Loucy (cell line): Measurements from ENCODE around the gene ADAM20.

Experiments used
- H2AFZ ChIP-seq: fragments of 200-600 bp; sonication (generic); 2 replicates; pipeline ENCODE4 v1.6.0; 2016; ENCODE audit warnings: antibody characterized with exemption, mild to moderate bottlenecking, low read length, moderate library complexity
- H3F3A ChIP-seq: fragments of 200-600 bp; 2 replicates; pipeline ENCODE4 v1.6.0; 2016; ENCODE audit warnings: antibody characterized with exemption, low read depth, mild to moderate bottlenecking
- H3K27me3 ChIP-seq: fragments of 200-600 bp; sonication (generic); 2 replicates; pipeline ENCODE4 v1.6.1; 2014; ENCODE audit warnings: low read length, mild to moderate bottlenecking; ENCODE audit not compliant: insufficient read depth, poor library complexity, severe bottlenecking
- H3K36me3 ChIP-seq: fragments of 200-600 bp; sonication (generic); 2 replicates; pipeline ENCODE4 v1.6.1; 2016; ENCODE audit warnings: low read length; ENCODE audit not compliant: insufficient read depth
- H3K4me1 ChIP-seq: fragments of 200-600 bp; sonication (generic); 2 replicates; pipeline ENCODE4 v1.5.1; 2014; ENCODE audit warnings: low read length, mild to moderate bottlenecking; ENCODE audit not compliant: insufficient read depth, poor library complexity, severe bottlenecking
- H3K4me2 ChIP-seq: fragments of 200-600 bp; sonication (generic); 2 replicates; pipeline ENCODE4 v1.6.0; 2014; ENCODE audit warnings: antibody characterized with exemption, low read length, low read depth, mild to moderate bottlenecking; ENCODE audit not compliant: poor library complexity, severe bottlenecking
- H3K4me3 ChIP-seq: fragments of 200-600 bp; sonication (generic); 2 replicates; pipeline ENCODE4 v1.5.1; 2014; ENCODE audit warnings: low read length, mild to moderate bottlenecking, mixed read lengths; ENCODE audit not compliant: poor library complexity, severe bottlenecking
- H3K79me2 ChIP-seq: fragments of 200-600 bp; sonication (generic); 2 replicates; pipeline ENCODE4 v1.6.1; 2014; ENCODE audit warnings: low read length; ENCODE audit not compliant: insufficient read depth
- H3K9ac ChIP-seq: fragments of 200-600 bp; sonication (generic); 2 replicates; pipeline ENCODE4 v1.6.0; 2014; ENCODE audit warnings: mild to moderate bottlenecking, low read depth, low read length, moderate library complexity; ENCODE audit not compliant: poor library complexity, severe bottlenecking
- H3K9me2 ChIP-seq: fragments of 200-600 bp; sonication (generic); replicated peaks from 2 replicates; pipeline ENCODE4 v1.6.1; 2016; ENCODE audit warnings: low read depth, low read length, mixed read lengths
- H3K9me3 ChIP-seq: fragments of 200-600 bp; sonication (generic); 2 replicates; pipeline ENCODE4 v1.6.1; 2014; ENCODE audit warnings: mild to moderate bottlenecking, antibody characterized with exemption, low read length, low read depth; ENCODE audit not compliant: insufficient read depth
- H4K20me1 ChIP-seq: fragments of 200-600 bp; sonication (generic); 2 replicates; pipeline ENCODE4 v1.6.0; 2014; ENCODE audit warnings: antibody characterized with exemption, low read length, mild to moderate bottlenecking; ENCODE audit not compliant: insufficient read depth, poor library complexity, severe bottlenecking
- EZH2phosphoT487 ChIP-seq: fragments of 200-600 bp; IDR thresholded peaks from 2 replicates; pipeline ENCODE4 v1.6.1; 2018; ENCODE audit warnings: antibody characterized with exemption, mild to moderate bottlenecking, moderate library complexity, borderline replicate concordance
- TF ChIP-seq, protein P1 (sequence below): fragments of 200-600 bp; sonication (generic); conservative IDR thresholded peaks from 2 replicates; pipeline ENCODE4 v1.5.1; 2014; ENCODE audit warnings: mild to moderate bottlenecking, antibody characterized with exemption, low read length

ADAM20 gene

DNA sequence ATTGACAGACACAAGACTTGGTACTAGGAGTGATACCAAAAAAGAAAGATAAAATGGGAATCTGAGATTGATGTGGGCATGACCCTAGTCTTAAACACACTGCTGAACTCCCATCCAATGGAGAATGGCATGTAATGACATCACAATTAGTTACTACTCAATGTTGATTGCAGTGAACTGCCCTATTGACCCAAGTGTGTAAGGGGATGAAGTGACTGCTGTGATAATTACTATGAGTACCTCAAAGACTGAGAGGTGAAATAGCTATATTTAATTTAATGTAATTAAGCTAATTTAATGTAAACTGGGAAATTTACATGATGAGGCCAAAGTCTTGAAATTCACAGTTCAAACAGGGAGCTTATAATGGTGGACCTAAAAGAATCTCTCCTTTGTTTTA lies at the start of gene ADAM20:
Gene ADAM20, minus strand, starts transcription at position 101 of the 400 bp plus-strand sequence. CDS start 10,247 bp downstream, outside the sequence.
- no peaks in the 10 kb centered on the region for H3K27me3 ChIP-seq
- peaks cover 13% of the 10 kb centered on the region for H3K4me1 ChIP-seq
- H4K20me1 ChIP-seq, result no peaks in the 10 kb centered on the region
- H3K4me3 ChIP-seq, result no peak within 1 kb of the TSS
- H3K9me3 ChIP-seq, result peaks cover 8% of the 10 kb centered on the region; the same call in 1 of the 2 replicates
- H3K4me2 ChIP-seq, result no peak within 1 kb of the TSS
- H3K9ac ChIP-seq, result no peak within 1 kb of the TSS
- H3K9me2 ChIP-seq, result no peaks in the 10 kb centered on the region
- H3F3A ChIP-seq, result peaks cover 2% of the 10 kb centered on the region; the same call in 1 of the 2 replicates
- no peak for TF ChIP-seq EZH2phosphoT487
- TF ChIP-seq, protein P1, sequence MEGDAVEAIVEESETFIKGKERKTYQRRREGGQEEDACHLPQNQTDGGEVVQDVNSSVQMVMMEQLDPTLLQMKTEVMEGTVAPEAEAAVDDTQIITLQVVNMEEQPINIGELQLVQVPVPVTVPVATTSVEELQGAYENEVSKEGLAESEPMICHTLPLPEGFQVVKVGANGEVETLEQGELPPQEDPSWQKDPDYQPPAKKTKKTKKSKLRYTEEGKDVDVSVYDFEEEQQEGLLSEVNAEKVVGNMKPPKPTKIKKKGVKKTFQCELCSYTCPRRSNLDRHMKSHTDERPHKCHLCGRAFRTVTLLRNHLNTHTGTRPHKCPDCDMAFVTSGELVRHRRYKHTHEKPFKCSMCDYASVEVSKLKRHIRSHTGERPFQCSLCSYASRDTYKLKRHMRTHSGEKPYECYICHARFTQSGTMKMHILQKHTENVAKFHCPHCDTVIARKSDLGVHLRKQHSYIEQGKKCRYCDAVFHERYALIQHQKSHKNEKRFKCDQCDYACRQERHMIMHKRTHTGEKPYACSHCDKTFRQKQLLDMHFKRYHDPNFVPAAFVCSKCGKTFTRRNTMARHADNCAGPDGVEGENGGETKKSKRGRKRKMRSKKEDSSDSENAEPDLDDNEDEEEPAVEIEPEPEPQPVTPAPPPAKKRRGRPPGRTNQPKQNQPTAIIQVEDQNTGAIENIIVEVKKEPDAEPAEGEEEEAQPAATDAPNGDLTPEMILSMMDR, result no peak
- no peak within 1 kb of the TSS for H2AFZ ChIP-seq
- H3K79me2 ChIP-seq, result no peaks in the 10 kb centered on the region
- H3K36me3 ChIP-seq, result no peaks in the 10 kb centered on the region

DNA sequence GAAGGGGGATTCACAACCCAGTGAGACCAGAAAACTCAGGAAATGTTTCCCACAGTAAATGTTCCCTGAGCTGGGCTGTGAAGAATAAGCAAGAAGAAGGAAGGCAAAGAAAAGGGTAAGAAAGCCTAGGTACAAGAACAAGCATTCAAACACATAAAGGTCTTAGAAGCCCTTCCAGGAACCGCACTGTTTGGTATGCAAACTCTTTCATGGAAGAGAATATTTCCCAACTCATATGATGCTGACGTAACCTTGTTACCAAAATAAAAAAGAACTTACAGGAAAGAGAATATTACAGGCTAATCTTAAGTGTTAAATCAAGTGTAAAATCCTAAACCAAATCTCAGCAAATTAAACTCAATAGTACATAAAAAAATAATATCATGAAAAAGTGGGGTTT lies 42.1 kb upstream of the ADAM20 start:
- TF ChIP-seq EZH2phosphoT487, result no peak
- TF ChIP-seq, protein P1, result no peak
- Histone ChIP-seq H3K27me3 (no peaks in the 10 kb centered on the region), H3K79me2 (no peaks in the 10 kb centered on the region), H3K9me2 (no peaks in the 10 kb centered on the region), H2AFZ (no peak overlapping the region), H3K4me2 (no peak overlapping the region), H3K4me1 (no peaks in the 10 kb centered on the region), H4K20me1 (no peaks in the 10 kb centered on the region), H3K9me3 (no peaks in the 10 kb centered on the region; the same call in 1 of the 2 replicates), H3F3A (no peaks in the 10 kb centered on the region), H3K36me3 (peaks cover 17% of the 10 kb centered on the region; the same call in 1 of the 2 replicates), H3K9ac (no peak overlapping the region), H3K4me3 (no peak overlapping the region)

- no peaks in the 10 kb centered on the region for H3K4me1 ChIP-seq
- H4K20me1 ChIP-seq, result no peaks in the 10 kb centered on the region
- H3K9me3 ChIP-seq, result no peaks in the 10 kb centered on the region; the same call in 1 of the 2 replicates
- H3K36me3 ChIP-seq, result no peaks in the 10 kb centered on the region
- no peaks in the 10 kb centered on the region for H3K27me3 ChIP-seq
- H2AFZ ChIP-seq, result no peak overlapping the region
- H3K9me2 ChIP-seq, result no peaks in the 10 kb centered on the region
- H3F3A ChIP-seq, result no peaks in the 10 kb centered on the region
- H3K9ac ChIP-seq, result no peak overlapping the region
- H3K79me2 ChIP-seq, result no peaks in the 10 kb centered on the region
- no peak overlapping the region for H3K4me3 ChIP-seq
- no peak overlapping the region for H3K4me2 ChIP-seq
- TF ChIP-seq EZH2phosphoT487, result no peak
- TF ChIP-seq, protein P1, result no peak
These were observed 38.2 kb upstream of the ADAM20 start for GRCh38 chr14:70573050-70573449.
